Gastroesophageal sphincter (tissue), 3 donors: ENCODE measurements around the gene CAMSAP3.

Experiments
- POLR2A ChIP-seq, 2 donors: fragments of 450-650 bp; IDR thresholded peaks; one replicate each; pipeline ENCODE4 v1.6.1; 2017; ENCODE audit warnings: antibody characterized with exemption in 2 of 2, mild to moderate bottlenecking in 2 of 2, moderate library complexity in 1 of 2
- POLR2AphosphoS5 ChIP-seq: sonication (generic); formaldehyde crosslinking; IDR thresholded peaks from one replicate; pipeline ENCODE4 v1.6.1; 2017; ENCODE audit warnings: antibody characterized with exemption
- TF ChIP-seq, protein P1 (sequence below), 4 experiments: fragments of 200-600 bp in 2 of 4; fragments of 450-650 bp in 2 of 4; sonication (generic) in 1 of 4; IDR thresholded peaks; one replicate each; pipeline ENCODE4 v1.5.1; 2017 to 2019; ENCODE audit warnings: antibody characterized with exemption in 4 of 4, mild to moderate bottlenecking in 2 of 4, moderate library complexity in 2 of 4

DNA sequence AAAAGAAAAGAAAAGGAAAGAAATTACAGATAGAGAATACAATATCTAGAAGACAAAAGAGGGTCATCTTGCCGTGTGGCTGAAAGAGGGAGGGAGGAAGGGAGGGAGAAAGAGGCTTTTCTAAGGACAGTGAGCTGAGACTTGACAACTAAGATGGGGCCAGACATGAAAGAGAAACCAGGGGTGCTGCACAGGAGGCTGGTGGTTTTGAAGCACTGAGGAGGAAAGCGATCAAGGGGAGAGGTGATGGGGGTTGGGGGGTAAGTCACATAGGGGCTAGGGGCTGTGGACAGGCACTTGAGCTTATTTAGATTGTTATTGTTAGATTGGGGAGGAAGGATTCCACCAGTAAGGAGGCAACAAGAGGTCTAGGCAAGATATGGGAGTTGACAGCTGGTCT lies 42.9 kb upstream of the CAMSAP3 start:
- TF ChIP-seq, protein P1, sequence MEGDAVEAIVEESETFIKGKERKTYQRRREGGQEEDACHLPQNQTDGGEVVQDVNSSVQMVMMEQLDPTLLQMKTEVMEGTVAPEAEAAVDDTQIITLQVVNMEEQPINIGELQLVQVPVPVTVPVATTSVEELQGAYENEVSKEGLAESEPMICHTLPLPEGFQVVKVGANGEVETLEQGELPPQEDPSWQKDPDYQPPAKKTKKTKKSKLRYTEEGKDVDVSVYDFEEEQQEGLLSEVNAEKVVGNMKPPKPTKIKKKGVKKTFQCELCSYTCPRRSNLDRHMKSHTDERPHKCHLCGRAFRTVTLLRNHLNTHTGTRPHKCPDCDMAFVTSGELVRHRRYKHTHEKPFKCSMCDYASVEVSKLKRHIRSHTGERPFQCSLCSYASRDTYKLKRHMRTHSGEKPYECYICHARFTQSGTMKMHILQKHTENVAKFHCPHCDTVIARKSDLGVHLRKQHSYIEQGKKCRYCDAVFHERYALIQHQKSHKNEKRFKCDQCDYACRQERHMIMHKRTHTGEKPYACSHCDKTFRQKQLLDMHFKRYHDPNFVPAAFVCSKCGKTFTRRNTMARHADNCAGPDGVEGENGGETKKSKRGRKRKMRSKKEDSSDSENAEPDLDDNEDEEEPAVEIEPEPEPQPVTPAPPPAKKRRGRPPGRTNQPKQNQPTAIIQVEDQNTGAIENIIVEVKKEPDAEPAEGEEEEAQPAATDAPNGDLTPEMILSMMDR (IDR thresholded peaks at IDR 0.05) = no peak
- TF ChIP-seq POLR2A (IDR thresholded peaks at IDR 0.05) (no peak), POLR2AphosphoS5 (no peak)
